ENCODE measurements around the gene NRP2.

NRP2 gene

GRCh38 chr2:205660521-205661124, 21.7 kb upstream of the NRP2 start:
- no peak for DNase-seq

DNA sequence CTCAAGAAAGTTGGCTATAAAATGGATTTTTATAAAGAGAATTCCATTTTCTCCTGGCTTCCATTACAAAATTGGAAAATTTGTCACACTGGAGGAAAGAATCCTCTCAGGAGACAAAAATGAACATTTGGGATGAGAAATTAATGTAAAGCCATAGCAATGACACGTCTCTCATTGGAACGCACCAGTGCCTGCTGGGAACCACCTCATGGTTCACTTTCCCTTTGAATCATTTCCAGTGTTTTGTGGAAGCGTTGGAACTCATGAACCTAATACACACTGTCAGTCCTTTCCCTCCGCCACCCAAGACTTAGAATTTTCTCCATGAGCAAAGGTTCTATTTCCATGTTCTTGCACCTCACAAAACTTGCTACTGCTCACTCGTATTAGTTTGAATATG, 21.0 kb upstream of the NRP2 start:
- no peak for DNase-seq

DNA sequence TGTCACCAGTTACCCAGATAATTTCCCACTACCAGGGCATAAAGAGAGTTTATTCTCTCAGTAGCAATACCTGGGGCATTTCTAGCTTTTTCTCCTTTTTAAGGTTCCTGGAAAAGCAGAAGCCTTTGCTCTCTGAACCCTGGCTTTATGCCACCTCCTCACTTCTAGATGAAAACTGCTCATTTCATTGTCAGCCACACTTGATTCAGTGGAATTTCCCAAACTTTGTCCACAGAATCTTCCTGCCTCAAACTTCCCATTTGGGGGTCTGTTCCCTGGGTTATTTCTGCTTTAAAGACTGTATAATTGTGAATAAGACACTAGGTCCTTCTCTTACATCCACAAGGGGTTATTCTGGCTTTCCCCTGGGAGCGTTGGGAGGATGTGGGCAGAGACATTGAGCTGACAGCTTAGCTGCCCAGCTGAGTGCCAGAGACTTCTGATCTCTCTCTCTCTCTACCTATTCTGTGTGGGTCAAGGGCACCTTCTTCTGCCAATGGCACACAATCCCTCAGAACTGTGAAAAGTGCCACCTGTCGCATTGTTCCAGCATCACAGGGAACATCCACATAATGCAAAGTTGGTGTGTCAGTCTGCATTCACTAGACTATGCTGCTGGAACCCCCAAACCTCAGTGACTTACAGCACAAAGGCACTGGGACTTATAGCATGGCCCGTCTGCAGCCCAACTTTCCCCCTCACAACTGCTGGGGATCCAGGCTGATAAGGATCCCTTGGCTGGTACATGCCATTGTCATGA, 19.9 kb upstream of the NRP2 start:
- DNase-seq: no peak

GRCh38 chr2:205665791-205666190, 16.5 kb upstream of the NRP2 start:
- DNase-seq: no peak

- DNase-seq: no peak
These were observed 12.0 kb upstream of the NRP2 start for GRCh38 chr2:205670292-205670691.

GRCh38 chr2:205673312-205673711, 9.0 kb upstream of the NRP2 start:
- no peak for DNase-seq

DNA sequence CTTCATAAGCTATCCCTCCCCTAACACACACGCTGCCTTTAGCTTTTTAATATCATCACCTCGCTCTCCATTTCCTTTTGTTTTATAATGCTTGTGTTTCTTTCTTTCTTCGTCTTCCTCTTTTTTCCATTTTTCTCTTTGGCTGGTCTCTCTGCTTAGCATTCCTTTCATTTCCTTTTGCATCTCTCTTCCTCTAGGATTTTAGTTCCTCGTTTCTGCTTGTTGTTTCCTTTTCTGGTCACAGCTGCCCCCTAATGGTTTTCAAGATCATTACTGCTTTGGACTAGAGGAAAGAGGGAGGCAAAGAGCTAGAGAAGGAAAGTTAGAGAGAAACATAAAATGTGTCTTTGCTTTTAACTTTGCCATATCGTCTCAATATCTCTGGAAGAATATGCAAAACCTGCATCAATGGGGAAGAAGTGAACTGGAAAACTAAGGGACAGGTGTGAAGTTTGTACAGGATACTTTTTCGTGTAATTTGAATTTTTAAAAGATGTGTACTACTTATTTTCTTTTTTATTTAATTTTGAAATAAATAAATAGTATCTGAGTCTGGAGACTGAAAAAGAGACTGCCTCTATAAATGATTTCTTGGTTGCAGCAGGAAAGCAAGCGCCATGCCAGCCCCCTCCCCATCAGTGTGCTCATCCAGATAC, 6.3 kb upstream of the NRP2 start:
- peak in 1 of 2 donors; percentile 15 for DNase-seq

- no peak for DNase-seq
These were observed 3.7 kb upstream of the NRP2 start for GRCh38 chr2:205678541-205679142.

DNA sequence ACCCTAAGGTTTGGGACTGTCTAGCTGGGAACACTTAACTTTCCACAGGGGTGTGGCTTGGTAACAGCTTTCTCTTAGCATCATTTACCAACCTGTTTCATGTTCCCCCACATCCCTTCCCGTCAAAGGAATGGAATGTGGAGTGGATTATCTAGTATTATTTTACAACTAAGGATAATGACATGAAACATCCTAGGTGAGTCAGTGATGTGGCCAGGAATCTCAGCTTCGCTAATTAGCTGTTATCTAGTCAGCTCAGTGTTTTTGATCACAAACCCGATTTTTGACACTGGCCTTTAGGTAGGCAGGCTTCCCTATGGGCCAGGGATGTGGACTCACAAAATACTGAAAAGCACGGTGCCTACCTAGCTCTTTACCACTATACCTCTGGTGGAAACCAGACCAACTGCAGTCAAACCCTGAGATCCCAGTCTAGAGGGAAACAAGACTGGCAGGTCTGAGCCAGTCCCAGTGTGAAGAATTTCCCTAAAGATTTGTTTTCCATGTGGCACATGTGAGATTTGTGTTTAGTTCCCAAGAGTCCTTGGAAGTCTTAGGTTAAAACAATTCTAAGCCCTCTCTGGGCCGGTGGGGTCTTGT, 2.8 kb upstream of the NRP2 start:
- DNase-seq: no peak

DNA sequence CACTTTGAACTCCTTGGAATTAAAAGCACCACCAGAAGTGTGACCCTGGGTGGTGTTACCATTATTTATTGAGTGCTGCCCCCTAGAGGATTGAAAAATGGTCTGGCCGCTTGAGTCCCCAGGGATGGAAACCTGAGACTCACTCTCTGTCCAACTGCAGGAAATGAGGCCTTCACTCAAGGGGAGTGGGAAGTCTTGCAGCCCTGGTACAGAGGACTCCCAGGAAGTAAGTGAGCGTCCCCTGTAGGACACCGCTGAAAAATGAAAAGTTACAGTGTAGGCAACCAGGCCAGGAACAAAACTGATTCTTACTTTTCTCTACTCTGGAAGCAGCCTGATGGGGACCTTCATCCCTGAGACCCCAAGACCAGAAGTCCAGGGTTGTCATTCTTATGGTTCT, 2.2 kb upstream of the NRP2 start:
- peak in 1 of 2 donors; percentile 16 for DNase-seq

DNA sequence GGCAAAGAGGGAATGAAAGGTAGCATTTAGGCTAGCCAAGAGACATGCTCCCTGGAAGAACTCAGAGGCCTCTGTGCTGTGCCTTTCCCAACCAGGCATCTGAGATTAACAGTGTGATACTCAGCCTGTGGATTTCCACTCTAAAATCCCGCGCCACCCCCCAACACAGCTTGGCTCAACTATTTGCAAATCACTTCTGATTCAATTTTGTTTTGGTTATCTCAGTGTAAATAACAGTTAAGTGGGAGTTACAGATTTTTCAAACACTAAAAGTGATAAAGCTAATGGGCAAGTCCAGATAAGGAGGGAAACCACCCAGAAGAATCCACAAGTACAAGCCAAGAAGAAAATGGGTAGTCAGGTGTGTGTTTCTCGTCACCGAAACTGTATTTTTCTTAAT, 1.4 kb upstream of the NRP2 start:
- DNase-seq: no peak

DNA sequence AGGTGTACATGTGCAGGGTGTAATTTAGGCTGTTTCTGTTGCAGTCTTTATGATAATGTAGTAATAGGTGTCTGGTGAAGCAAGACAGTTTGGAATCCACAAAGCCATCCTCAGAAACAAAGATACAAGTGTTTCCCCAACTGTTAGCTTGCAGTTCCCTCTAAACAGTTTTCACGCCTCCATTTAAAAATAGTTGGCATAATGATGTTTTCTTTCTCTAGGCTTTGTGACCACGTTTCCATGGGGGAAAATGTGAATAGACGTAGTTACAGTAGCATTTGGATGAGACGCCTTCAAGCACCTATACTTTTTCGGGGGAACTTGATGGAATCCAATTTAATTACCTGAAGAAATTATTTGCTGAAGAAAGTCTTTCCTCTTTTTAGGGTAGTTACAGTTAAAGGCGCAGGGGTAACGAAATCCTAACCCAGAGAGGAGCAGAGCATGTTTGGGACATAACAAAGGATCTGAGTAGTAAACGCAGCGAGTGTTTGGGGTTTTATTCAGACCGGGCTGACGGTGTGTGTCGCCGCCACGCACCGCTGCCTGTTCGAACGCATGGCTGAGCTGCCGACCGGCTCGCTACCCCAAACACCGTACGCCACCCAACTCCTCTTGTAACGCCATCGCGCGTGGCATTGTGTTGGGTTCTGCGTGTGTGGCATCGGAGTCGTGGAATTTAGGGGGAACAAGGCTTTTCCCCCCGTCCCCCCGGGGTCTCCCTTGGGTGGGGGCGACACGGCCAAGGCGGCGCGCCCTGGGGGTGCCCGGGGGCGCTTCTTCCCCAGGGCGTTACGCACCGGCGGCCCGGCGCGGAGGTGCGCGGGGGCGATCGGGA, 681 bp upstream of the NRP2 start:
- no peak for DNase-seq

GRCh38 chr2:205682971-205683501, 735 bp downstream of the NRP2 start:
- DNase-seq: no peak

DNA sequence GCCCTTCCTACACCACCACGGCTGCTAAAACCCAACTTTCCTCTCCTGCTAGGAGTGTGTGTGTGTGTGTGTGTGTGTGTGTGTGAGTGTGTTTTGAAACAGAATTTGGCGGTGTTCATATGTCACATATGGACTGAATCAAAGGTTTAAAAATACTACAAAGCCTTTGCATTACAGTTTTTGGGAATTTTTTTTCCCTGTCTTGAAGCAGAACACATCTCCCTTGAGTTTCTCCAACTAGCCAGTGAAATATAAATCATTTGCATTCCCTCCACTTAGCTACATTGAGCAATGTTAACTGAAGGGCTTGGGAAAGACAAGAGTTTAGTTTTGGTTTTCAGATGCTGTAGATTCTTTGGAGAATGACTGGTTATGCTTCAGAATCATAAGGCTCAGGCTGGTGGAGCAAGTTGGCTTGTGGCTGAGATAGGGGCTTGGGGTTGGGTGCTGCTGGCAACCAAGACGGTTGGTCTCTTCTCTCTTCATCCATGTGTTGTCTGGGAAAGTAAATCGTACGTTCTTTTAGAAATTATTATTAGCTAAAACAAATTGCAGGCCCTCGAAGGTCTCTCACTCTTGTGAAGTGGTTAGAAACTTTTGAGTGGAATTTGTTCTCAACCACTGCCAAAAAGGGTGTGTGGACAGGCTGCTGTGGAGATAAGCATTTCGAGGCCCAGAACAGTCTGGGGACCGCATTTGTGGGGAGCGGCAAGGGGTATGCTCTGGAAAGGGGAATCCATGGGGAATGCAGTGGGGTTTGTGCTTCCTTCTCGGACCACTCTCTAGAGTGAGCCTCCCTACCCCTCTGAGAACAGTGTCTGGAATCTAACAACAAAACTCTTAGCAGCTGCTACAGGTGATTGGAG, 1.4 kb downstream of the NRP2 start:
- no peak for DNase-seq

DNA sequence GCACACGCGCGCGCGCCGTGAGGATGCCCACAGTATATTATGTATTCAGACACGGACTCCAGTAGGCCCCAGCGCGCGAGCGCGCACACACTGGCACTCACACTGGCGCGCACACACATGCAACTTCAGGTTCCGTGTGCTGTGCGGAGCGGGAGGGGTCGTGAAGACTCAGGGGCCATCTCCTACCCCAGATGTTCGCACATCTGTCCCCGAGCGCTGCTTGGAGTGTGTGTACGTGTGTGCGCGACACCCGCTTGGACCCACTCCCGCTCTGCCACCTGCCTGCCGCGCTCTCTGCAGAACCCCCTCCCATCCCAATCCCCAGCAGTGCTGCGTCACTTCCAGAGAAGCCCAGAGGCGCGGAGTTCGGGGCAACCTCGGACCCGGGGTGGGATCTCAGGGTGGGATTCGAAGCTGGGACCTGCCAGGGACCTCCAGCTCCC, 2.6 kb downstream of the NRP2 start:
- DNase-seq: no peak

GRCh38 chr2:205685314-205686055, 3.2 kb downstream of the NRP2 start:
- DNase-seq: no peak

- DNase-seq: no peak
These were observed 3.9 kb downstream of the NRP2 start for GRCh38 chr2:205686056-205686782.

GRCh38 chr2:205686783-205687640, 4.7 kb downstream of the NRP2 start:
- no peak for DNase-seq

DNA sequence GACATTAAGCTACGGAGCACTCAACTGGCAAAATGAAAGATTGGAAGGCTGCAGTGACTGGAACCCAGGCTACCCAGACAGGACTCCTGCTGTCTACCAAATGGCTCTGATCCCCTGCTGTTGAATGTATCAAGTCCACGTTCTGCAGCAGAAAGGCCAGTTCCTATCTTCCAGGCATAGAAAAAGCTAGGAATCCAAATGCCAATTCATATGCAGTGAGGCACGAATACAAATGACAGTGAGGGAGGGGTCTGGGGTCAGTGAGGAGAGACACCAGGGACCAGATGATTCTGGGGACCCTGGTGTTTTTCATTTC, 5.3 kb downstream of the NRP2 start:
- DNase-seq: no peak
